ENCODE measurements around the gene ADAM12. TPM values are rescaled to one million over a fixed set of nuclear protein-coding genes. Genes with fewer than 3 reads are reported as not detected.

Gene ADAM12
- polyA plus RNA-seq, 3 donors: 0.05 TPM; not detected in 2

DNA sequence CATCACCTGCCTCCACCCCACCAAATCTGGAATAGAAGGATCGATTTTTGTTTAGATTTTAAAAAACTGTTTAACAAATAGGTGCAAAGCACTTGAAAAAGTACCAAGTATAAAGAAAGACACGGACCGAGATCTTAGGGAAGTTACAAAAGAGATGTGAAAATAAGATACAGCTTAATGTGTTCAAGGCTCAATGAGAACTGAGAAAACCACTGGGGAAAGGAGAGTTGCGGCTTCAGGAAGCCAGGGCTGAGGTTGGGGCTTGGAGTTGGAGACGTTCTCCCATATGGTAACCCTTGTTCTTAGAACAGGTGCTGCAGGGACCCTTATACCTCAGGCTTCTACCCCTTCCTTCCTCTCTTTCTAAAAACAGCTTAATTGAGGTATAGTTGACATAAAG, 351.8 kb downstream of the ADAM12 start:
- peak in 2 of 3 donors; percentile 17 to 34 for DNase-seq
- H3K4me3 ChIP-seq (replicated peaks in 1 of 3; ENCODE audit: low read depth in 2 of 3, low read length in 3 of 3): no peak overlapping the region
- 0% methylated on average over 2 of the region's 5 CpGs for WGBS (ENCODE audit: insufficient coverage)
- H3K9ac ChIP-seq (ENCODE audit: insufficient read depth, low read length, poor library complexity, severe bottlenecking): no peak overlapping the region
- intact Hi-C loops (cut with micrococcal nuclease): loop anchor here in 1 of 2 donors (5.0 kb wide), 1 partner anchor 214 kb away; the partner anchor contains the start of genes BCCIP and UROS
- Mint-ChIP-seq H3K4me3 (no peak overlapping the region), H3K4me1 (peaks cover 27% of the 10 kb centered on the region), H3K27ac (peak overlapping the region in 6 of 7 donors; percentile 3 to 83 (median 66)), H3K9me3 (peaks cover 4 to 11% (median 6%) of the 10 kb centered on the region in 7 donors), H3K27me3 (ENCODE audit: low read depth in 3 of 3) (peaks cover 0 to 3% (median 0%) of the 10 kb centered on the region in 3 donors), H3K36me3 (peaks cover 0 to 3% of the 10 kb centered on the region in 2 donors)
- TF ChIP-seq, protein P1, sequence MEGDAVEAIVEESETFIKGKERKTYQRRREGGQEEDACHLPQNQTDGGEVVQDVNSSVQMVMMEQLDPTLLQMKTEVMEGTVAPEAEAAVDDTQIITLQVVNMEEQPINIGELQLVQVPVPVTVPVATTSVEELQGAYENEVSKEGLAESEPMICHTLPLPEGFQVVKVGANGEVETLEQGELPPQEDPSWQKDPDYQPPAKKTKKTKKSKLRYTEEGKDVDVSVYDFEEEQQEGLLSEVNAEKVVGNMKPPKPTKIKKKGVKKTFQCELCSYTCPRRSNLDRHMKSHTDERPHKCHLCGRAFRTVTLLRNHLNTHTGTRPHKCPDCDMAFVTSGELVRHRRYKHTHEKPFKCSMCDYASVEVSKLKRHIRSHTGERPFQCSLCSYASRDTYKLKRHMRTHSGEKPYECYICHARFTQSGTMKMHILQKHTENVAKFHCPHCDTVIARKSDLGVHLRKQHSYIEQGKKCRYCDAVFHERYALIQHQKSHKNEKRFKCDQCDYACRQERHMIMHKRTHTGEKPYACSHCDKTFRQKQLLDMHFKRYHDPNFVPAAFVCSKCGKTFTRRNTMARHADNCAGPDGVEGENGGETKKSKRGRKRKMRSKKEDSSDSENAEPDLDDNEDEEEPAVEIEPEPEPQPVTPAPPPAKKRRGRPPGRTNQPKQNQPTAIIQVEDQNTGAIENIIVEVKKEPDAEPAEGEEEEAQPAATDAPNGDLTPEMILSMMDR (IDR thresholded peaks at IDR 0.05): no peak
- no peaks in the 10 kb centered on the region for H4K20me1 ChIP-seq (ENCODE audit: insufficient read depth, low read length)
- H2AFZ ChIP-seq (ENCODE audit: insufficient read depth, low read depth, low read length, poor library complexity, severe bottlenecking): peak overlapping the region; percentile 15
- H3K4me1 ChIP-seq (ENCODE audit: control insufficient read depth in 1 of 2, insufficient read depth in 2 of 2, low read length in 2 of 2): peaks cover 15 to 25% of the 10 kb centered on the region in 2 donors
- H3K79me2 ChIP-seq (ENCODE audit: insufficient read depth, low read length): no peaks in the 10 kb centered on the region
- no peaks in the 10 kb centered on the region for H3K36me3 ChIP-seq (replicated peaks in 1 of 2; ENCODE audit: control insufficient read depth in 1 of 2, insufficient read depth in 2 of 2, low read length in 2 of 2)
- H3K27me3 ChIP-seq (ENCODE audit: control insufficient read depth in 2 of 2, insufficient read depth in 2 of 2, low read length in 2 of 2): no peaks in the 10 kb centered on the region
- no peak overlapping the region for H3K4me2 ChIP-seq (replicated peaks; ENCODE audit: extremely low read depth, low read length, poor library complexity, severe bottlenecking)
- no peak overlapping the region for H3K27ac ChIP-seq (ENCODE audit: low read depth in 1 of 2, low read length in 2 of 2)
- H3K9me3 ChIP-seq (replicated peaks in 1 of 2; ENCODE audit: control insufficient read depth in 1 of 2, insufficient read depth in 1 of 2, low read length in 2 of 2): peaks cover 5 to 10% of the 10 kb centered on the region in 2 donors

DNA sequence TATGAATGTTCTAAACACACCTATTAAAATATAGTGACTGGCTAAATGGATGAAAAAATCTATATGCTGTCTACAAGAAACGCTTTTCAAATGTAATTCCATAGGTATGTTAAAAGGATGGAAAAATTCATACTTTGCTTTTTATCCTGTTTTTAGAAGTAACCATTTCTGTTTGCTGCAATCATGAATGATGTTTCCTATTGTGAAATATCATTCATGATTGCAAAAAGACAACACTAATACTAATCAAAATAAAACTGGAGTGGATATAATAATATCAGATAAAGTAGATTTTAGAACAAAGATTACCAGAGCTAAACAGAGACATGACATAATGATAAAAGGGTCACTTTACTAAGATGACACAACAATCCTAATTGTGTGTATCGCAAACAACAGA, 353.7 kb downstream of the ADAM12 start:
- Histone ChIP-seq H3K79me2 (ENCODE audit: insufficient read depth, low read length) (no peaks in the 10 kb centered on the region), H3K4me2 (replicated peaks; ENCODE audit: extremely low read depth, low read length, poor library complexity, severe bottlenecking) (no peak overlapping the region), H3K4me1 (ENCODE audit: control insufficient read depth in 1 of 2, insufficient read depth in 2 of 2, low read length in 2 of 2) (peaks cover 11 to 20% of the 10 kb centered on the region in 2 donors), H4K20me1 (ENCODE audit: insufficient read depth, low read length) (no peaks in the 10 kb centered on the region), H3K4me3 (replicated peaks in 1 of 3; ENCODE audit: low read depth in 2 of 3, low read length in 3 of 3) (no peak overlapping the region), H2AFZ (ENCODE audit: insufficient read depth, low read depth, low read length, poor library complexity, severe bottlenecking) (no peak overlapping the region), H3K9ac (ENCODE audit: insufficient read depth, low read length, poor library complexity, severe bottlenecking) (no peak overlapping the region), H3K36me3 (replicated peaks in 1 of 2; ENCODE audit: control insufficient read depth in 1 of 2, insufficient read depth in 2 of 2, low read length in 2 of 2) (no peaks in the 10 kb centered on the region), H3K27me3 (ENCODE audit: control insufficient read depth in 2 of 2, insufficient read depth in 2 of 2, low read length in 2 of 2) (no peaks in the 10 kb centered on the region), H3K9me3 (replicated peaks in 1 of 2; ENCODE audit: control insufficient read depth in 1 of 2, insufficient read depth in 1 of 2, low read length in 2 of 2) (peaks cover 5 to 10% of the 10 kb centered on the region in 2 donors), H3K27ac (ENCODE audit: low read depth in 1 of 2, low read length in 2 of 2) (peak overlapping the region in 1 of 2 donors; percentile 42)
- peaks cover 4 to 16% (median 6%) of the 10 kb centered on the region in 7 donors for H3K9me3 Mint-ChIP-seq
- peaks cover 0 to 3% (median 2%) of the 10 kb centered on the region in 3 donors for H3K27me3 Mint-ChIP-seq (ENCODE audit: low read depth in 3 of 3)
- H3K4me3 Mint-ChIP-seq: no peak overlapping the region
- TF ChIP-seq, protein P1 (IDR thresholded peaks at IDR 0.05): no peak
- peak in 1 of 3 donors; percentile 33 for DNase-seq
- intact Hi-C loops (cut with micrococcal nuclease): no loop called here
- H3K36me3 Mint-ChIP-seq: peaks cover 0 to 3% of the 10 kb centered on the region in 2 donors
- H3K4me1 Mint-ChIP-seq: peaks cover 21% of the 10 kb centered on the region
- H3K27ac Mint-ChIP-seq: peak overlapping the region in 4 of 7 donors; percentile 7 to 81 (median 35)
- no CpG with 5 or more reads among the region's 2 CpGs for WGBS (ENCODE audit: insufficient coverage)
